Transverse colon (tissue), 4 donors: Measurements from ENCODE around the gene TRRAP. TPM values are rescaled to one million over a fixed set of nuclear protein-coding genes. Genes with fewer than 3 reads are reported as not detected.

ENCODE experiments used
- DNase-seq: peaks from one replicate; pipeline ENCODE4 v3.0.0-alpha.2; 2019
- H3K27ac ChIP-seq, 4 donors: fragments of 200-600 bp; sonication (generic); 2 replicates each; pipeline ENCODE4 v1.5.1; 2016 to 2018; ENCODE audit warnings: inconsistent platforms in 4 of 4
- H3K27me3 ChIP-seq: fragments of 200-600 bp; sonication (generic); 2 replicates; pipeline ENCODE4 v1.5.1; 2017; ENCODE audit warnings: inconsistent platforms
- H3K36me3 ChIP-seq, 4 donors: fragments of 200-600 bp; sonication (generic); 2 replicates each; pipeline ENCODE4 v1.5.1; 2017 to 2019; ENCODE audit warnings: inconsistent platforms in 4 of 4
- H3K4me1 ChIP-seq, 4 donors: fragments of 200-600 bp; sonication (generic); 2 replicates each; pipeline ENCODE4 v1.5.1; 2017 to 2020; ENCODE audit warnings: inconsistent platforms in 4 of 4
- H3K4me3 ChIP-seq, 4 donors: fragments of 200-600 bp; sonication (generic); 1 replicate in 1 of 4; 2 replicates in 3 of 4; pipeline versions ENCODE4 v1.5.1 to v1.6.1; 2017 to 2019; ENCODE audit warnings: inconsistent platforms in 4 of 4
- H3K9me3 ChIP-seq, 2 donors: fragments of 200-600 bp; sonication (generic); 2 replicates each; pipeline ENCODE4 v1.5.1; 2017 to 2019; ENCODE audit warnings: inconsistent platforms in 2 of 2
- CTCF ChIP-seq, 5 experiments: fragments of 200-600 bp in 3 of 5; fragments of 450-650 bp in 2 of 5; sonication (generic) in 3 of 5; IDR thresholded peaks; 1 replicate in 2 of 5; 2 replicates in 3 of 5; pipeline ENCODE4 v1.5.1; 2016 to 2017; ENCODE audit warnings: antibody characterized with exemption in 5 of 5, inconsistent platforms in 3 of 5, mild to moderate bottlenecking in 2 of 5, moderate library complexity in 1 of 5
- EP300 ChIP-seq: sonication (generic); formaldehyde crosslinking; IDR thresholded peaks from one replicate; pipeline ENCODE4 v1.6.1; 2017; ENCODE audit warnings: antibody characterized with exemption, low read depth
- POLR2A ChIP-seq: fragments of 450-650 bp; IDR thresholded peaks from one replicate; pipeline ENCODE4 v1.6.1; 2016; ENCODE audit warnings: antibody characterized with exemption, mild to moderate bottlenecking, moderate library complexity
- POLR2AphosphoS5 ChIP-seq, 3 donors: sonication (generic); formaldehyde crosslinking; IDR thresholded peaks; one replicate each; pipeline ENCODE4 v1.6.1; 2016; ENCODE audit warnings: antibody characterized with exemption in 3 of 3
- WGBS, 2 donors: methylation state at CpG; one replicate each; pipeline ENCODE4 v1.1.5; 2018; ENCODE audit warnings: low coverage in 1 of 2; 5-methylcytosine and 5-hydroxymethylcytosine counted together
- in situ Hi-C, 4 donors: fragments of 200-750 bp; cut with MboI; loops; one replicate each; pipeline versions ENCODE4 v1.15.0 to v1.15.1; 2017; ENCODE audit warnings: low sequenced_read_pairs in 3 of 4, low pct_ligation_motif_present in 1 of 4, low pct_unique_long_range_greater_than_20kb in 1 of 4
- intact Hi-C: fragments of 100-400 bp; cut with DNase I; formaldehyde crosslinking; loops from one replicate; pipeline ENCODE4 v1.15.1; 2023; ENCODE audit warnings: low total_unique reads
- total RNA-seq, 4 donors: library from RNA; depleted of rRNA; stranded (reverse); fragments of >200 nt; gene quantifications; one replicate each; pipeline ENCODE4 v1.1.0, GENCODE V29; 2016

Gene TRRAP
- total RNA-seq, 4 donors from 2014 or later, result 27.3 to 73.3 (median 38.0) TPM

DNA sequence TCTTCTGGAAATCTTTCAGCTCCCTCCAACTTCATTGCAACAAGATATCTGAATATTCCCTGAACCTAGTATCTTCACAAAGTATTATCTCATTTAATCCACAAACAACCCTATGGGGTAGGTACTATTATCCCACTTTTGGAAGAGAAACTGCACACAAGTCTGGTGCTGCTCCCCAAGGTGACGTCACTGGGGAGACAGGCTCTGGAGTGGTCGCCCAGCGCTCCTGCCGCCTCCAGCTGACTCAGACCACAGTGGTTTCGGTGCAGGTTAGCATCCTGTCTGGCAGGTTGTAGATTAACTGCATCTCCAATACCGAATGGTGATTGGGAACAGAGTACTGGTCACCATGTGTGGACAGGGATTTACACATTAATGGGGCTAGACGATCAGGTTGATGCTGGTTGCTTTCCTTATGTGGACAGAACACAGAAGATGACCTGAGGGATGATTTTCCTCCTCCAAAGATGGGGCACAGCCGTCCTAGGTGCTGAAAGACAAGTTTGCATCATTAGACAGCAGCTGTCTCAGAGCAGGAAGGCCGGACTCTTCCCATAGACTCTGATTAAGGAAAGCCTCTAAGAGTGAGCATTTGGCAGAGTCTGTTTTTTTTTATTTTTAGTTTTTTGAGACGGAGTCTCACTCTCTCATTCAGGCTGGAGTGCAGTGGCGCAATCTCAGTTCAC is 128.6 kb downstream of the TRRAP start:
- TF ChIP-seq EP300 (no peak), POLR2A (no peak), POLR2AphosphoS5 (IDR thresholded peaks at IDR 0.05) (no peak), CTCF (IDR thresholded peaks at IDR 0.05) (no peak)
- in situ Hi-C loops, result no loop called here
- DNase-seq, result no peak
- WGBS, 2 donors, result 89 to 92% methylated on average over 3 to 11 of the region's 11 CpGs
- H3K36me3 ChIP-seq, result peaks cover 0 to 63% (median 22%) of the 10 kb centered on the region in 4 donors
- no peaks in the 10 kb centered on the region for H3K9me3 ChIP-seq
- no peak overlapping the region for H3K4me3 ChIP-seq
- no peaks in the 10 kb centered on the region for H3K4me1 ChIP-seq
- H3K27ac ChIP-seq, result no peak overlapping the region
- no peaks in the 10 kb centered on the region for H3K27me3 ChIP-seq
- intact Hi-C loops, result no loop called here

- TF ChIP-seq POLR2AphosphoS5 (IDR thresholded peaks at IDR 0.05) (no peak), EP300 (no peak), CTCF (IDR thresholded peaks at IDR 0.05) (no peak), POLR2A (no peak)
- Histone ChIP-seq H3K36me3 (peaks cover 0 to 72% (median 28%) of the 10 kb centered on the region in 4 donors), H3K4me1 (no peaks in the 10 kb centered on the region), H3K27ac (no peak overlapping the region), H3K4me3 (no peak overlapping the region), H3K9me3 (no peaks in the 10 kb centered on the region), H3K27me3 (no peaks in the 10 kb centered on the region)
- WGBS, 2 donors, result 97% methylated on average over 23 of the region's 23 CpGs; no CpG with 5 or more reads in 1 of the 2 donors
- intact Hi-C loops, result no loop called here
- in situ Hi-C loops, result no loop called here
- no peak for DNase-seq
These were observed 129.9 kb downstream of the TRRAP start for GRCh38 chr7:99008181-99008631.

DNA sequence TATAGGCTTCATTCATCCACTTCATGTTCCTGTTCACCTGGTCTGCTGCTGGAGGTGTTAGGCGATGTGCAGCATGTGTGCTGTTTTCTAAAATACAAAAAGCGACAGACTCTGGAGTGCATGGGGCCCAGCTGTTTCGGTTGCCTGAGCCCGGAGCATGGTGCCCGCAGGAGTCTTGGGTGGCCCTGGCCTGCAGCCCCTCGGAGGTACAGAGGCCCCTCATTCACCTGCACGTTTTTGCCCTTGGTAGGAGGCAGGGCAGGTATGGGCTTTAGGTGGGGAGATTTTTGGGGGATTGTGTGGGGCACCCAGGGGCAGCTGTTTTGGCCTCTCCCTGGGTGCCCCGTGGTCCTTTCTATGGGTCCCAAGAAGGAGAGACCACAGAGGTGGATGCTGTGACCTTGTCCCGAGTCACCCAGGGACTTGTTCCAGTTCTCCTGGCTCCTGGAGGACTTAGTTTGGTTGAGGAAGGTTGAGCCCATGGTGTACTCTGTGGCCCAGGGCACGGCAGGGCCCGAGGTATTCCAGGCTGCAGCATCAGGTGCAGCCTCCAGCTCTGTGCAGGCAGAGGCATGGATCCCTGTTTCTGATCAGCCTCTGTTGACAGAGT is 130.7 kb downstream of the TRRAP start:
- 97 to 100% methylated on average over 2 to 9 of the region's 11 CpGs for WGBS, 2 donors
- Histone ChIP-seq H3K9me3 (no peaks in the 10 kb centered on the region), H3K4me3 (no peak overlapping the region), H3K27me3 (no peaks in the 10 kb centered on the region), H3K36me3 (peaks cover 0 to 76% (median 28%) of the 10 kb centered on the region in 4 donors), H3K4me1 (no peaks in the 10 kb centered on the region), H3K27ac (no peak overlapping the region)
- TF ChIP-seq CTCF (IDR thresholded peaks at IDR 0.05) (no peak), POLR2AphosphoS5 (IDR thresholded peaks at IDR 0.05) (no peak), EP300 (no peak), POLR2A (no peak)
- in situ Hi-C loops (no loop called here), intact Hi-C loops (no loop called here)
- DNase-seq, result no peak

GRCh38 chr7:99010281-99010680 is 131.9 kb downstream of the TRRAP start:
- intact Hi-C loops (no loop called here), in situ Hi-C loops (no loop called here)
- H3K9me3 ChIP-seq, result no peaks in the 10 kb centered on the region
- H3K4me3 ChIP-seq, result no peak overlapping the region
- no peaks in the 10 kb centered on the region for H3K27me3 ChIP-seq
- H3K27ac ChIP-seq, result no peak overlapping the region
- TF ChIP-seq EP300, result no peak
- no peak for TF ChIP-seq CTCF (IDR thresholded peaks at IDR 0.05)
- TF ChIP-seq POLR2A, result no peak
- TF ChIP-seq POLR2AphosphoS5 (IDR thresholded peaks at IDR 0.05), result no peak
- no peak for DNase-seq
- H3K4me1 ChIP-seq, result no peaks in the 10 kb centered on the region
- peaks cover 0 to 66% (median 29%) of the 10 kb centered on the region in 4 donors for H3K36me3 ChIP-seq
- 82 to 85% methylated on average over 4 to 9 of the region's 9 CpGs for whole genome bisulfite sequencing, 2 donors
